ENCODE results near the gene RPP14. TPM values are rescaled to one million over a fixed set of nuclear protein-coding genes. Genes with fewer than 3 reads are reported as not detected.

Gene RPP14
- total and polyA plus RNA-seq, 2 of the 4 experiments (the other 2 are of a cell fraction), result 6.6 to 7.8 TPM

DNA sequence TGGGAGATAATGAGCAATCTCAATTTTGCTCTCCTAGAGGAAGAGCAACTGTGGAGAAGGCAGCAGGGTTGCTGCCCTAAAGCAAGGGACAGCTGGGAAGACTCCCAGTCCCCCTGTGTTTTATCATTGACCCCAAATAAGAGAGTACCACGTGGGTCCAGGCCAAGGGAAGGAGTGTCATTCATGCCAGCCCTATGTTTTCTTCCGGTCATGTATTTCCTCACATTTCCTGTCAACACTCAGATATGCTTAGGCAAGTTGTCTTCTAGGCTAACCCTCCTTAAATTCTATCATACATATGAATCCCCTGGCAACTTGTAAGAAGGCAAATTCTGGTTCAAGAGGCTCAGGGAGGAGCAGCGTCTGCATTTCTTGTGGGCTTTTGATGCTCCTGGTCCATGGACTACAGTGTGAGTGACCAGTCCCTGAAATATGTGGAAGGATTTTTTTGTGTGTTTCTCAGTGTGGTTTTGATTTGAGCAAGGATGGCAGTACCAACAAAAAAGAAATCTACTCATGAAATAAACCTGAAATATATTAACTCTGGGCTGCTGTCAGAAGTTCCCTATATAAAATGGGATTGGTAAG lies 31.9 kb upstream of the RPP14 start:
- peak overlapping the region; percentile 55 for H3K4ac ChIP-seq (ENCODE audit: low read depth, low read length)
- TF ChIP-seq SMC3 (IDR thresholded peaks at IDR 0.05; ENCODE audit: low read depth, low read length), result no peak
- no peak for TF ChIP-seq FOS (IDR thresholded peaks at IDR 0.05; ENCODE audit: low read depth, low read length)
- no peak for TF ChIP-seq MAFK (IDR thresholded peaks at IDR 0.05; ENCODE audit: low read depth, low read length)
- TF ChIP-seq, protein P1, sequence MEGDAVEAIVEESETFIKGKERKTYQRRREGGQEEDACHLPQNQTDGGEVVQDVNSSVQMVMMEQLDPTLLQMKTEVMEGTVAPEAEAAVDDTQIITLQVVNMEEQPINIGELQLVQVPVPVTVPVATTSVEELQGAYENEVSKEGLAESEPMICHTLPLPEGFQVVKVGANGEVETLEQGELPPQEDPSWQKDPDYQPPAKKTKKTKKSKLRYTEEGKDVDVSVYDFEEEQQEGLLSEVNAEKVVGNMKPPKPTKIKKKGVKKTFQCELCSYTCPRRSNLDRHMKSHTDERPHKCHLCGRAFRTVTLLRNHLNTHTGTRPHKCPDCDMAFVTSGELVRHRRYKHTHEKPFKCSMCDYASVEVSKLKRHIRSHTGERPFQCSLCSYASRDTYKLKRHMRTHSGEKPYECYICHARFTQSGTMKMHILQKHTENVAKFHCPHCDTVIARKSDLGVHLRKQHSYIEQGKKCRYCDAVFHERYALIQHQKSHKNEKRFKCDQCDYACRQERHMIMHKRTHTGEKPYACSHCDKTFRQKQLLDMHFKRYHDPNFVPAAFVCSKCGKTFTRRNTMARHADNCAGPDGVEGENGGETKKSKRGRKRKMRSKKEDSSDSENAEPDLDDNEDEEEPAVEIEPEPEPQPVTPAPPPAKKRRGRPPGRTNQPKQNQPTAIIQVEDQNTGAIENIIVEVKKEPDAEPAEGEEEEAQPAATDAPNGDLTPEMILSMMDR (conservative IDR thresholded peaks at IDR 0.05; ENCODE audit: low read depth, low read length), result no peak
- no peak for TF ChIP-seq RFX5 (IDR thresholded peaks at IDR 0.05; ENCODE audit: low read depth, low read length)
- TF ChIP-seq RCOR1 (IDR thresholded peaks at IDR 0.05; ENCODE audit: insufficient replicate concordance, low read length), result no peak
- no peak for TF ChIP-seq CHD1 (IDR thresholded peaks at IDR 0.05; ENCODE audit: low read depth, low read length)
- TF ChIP-seq MXI1 (IDR thresholded peaks at IDR 0.05; ENCODE audit: borderline replicate concordance, low read depth, low read length), result no peak
- no peak for TF ChIP-seq NFE2L2 (IDR thresholded peaks at IDR 0.05; ENCODE audit: low read depth, low read length)
- TF ChIP-seq MAZ (IDR thresholded peaks at IDR 0.05; ENCODE audit: borderline replicate concordance, low read depth, low read length), result no peak
- TF ChIP-seq ELK1 (IDR thresholded peaks at IDR 0.05; ENCODE audit: borderline replicate concordance, low read depth, low read length), result no peak
- no peak for TF ChIP-seq POLR2A (IDR thresholded peaks at IDR 0.05; ENCODE audit: low read depth, low read length)
- intact Hi-C loops (cut with micrococcal nuclease), result no loop called here
- peak overlapping the region in 1 of 2 experiments; percentile 28; a peak in 2 of 4 replicates for H4K8ac ChIP-seq (ENCODE audit: low read depth in 2 of 2, low read length in 2 of 2)
- no peaks in the 10 kb centered on the region for H4K20me1 ChIP-seq (ENCODE audit: insufficient read depth, low read length)
- peak overlapping the region; percentile 47 for H2AFZ ChIP-seq (replicated peaks; ENCODE audit: low read length, poor library complexity)
- no peak overlapping the region for H3K4me2 ChIP-seq (ENCODE audit: low read depth, low read length)
- H3K56ac ChIP-seq (ENCODE audit: extremely low read depth, insufficient read depth, low read length), result no peak overlapping the region
- H3K23ac ChIP-seq (ENCODE audit: low read depth, low read length), result peak overlapping the region; percentile 77; the same call in 1 of the 2 replicates
- H3K18ac ChIP-seq (ENCODE audit: low read depth, low read length), result peak overlapping the region; percentile 21; the same call in 1 of the 2 replicates
- no CpG with 5 or more reads among the region's 3 CpGs for WGBS, 2 experiments (ENCODE audit: extremely low coverage in 2 of 2, insufficient read length in 1 of 2)
- no peak overlapping the region for H4K5ac ChIP-seq (ENCODE audit: low read depth, low read length)
- ATAC-seq (ENCODE audit: low read depth) (peak; percentile 64), DNase-seq (peak; percentile 26)
- H3K79me1 ChIP-seq (ENCODE audit: low read depth in 1 of 2, low read length in 2 of 2), result no peaks in the 10 kb centered on the region; a peak in 1 of 4 replicates
- H3K4me3 ChIP-seq (ENCODE audit: insufficient read depth, low read depth, low read length), result no peak overlapping the region
- H3K14ac ChIP-seq (replicated peaks; ENCODE audit: low read depth, low read length), result peak overlapping the region; percentile 43
- H3K4me1 ChIP-seq (ENCODE audit: control insufficient read depth, insufficient read depth, low read length), result peaks cover 8% of the 10 kb centered on the region
- H3K27me3 ChIP-seq (ENCODE audit: control insufficient read depth, insufficient read depth, low read length), result no peaks in the 10 kb centered on the region
- H3K9ac ChIP-seq (ENCODE audit: low read depth, low read length), result no peak overlapping the region; the same call in 1 of the 2 replicates
- H2AK9ac ChIP-seq (replicated peaks; ENCODE audit: low read depth, low read length, poor library complexity), result no peak overlapping the region
- peak overlapping the region; percentile 59 for H2AK5ac ChIP-seq (ENCODE audit: low read depth, low read length)
- no peaks in the 10 kb centered on the region for H3K9me3 ChIP-seq (ENCODE audit: control insufficient read depth, insufficient read depth, low read length)
- POLR2A ChIA-PET (ENCODE audit: unreplicated experiment), result no interaction called here
- peak overlapping the region; percentile 60 for H2BK20ac ChIP-seq (ENCODE audit: low read depth, low read length)
- no peak overlapping the region for H3K27ac ChIP-seq (ENCODE audit: insufficient read depth, low read length)
- CTCF ChIA-PET, result no interaction called here
- in situ Hi-C loops (cut with MboI; ENCODE audit: low sequenced_read_pairs), result no loop called here
- no TSS peak for BruUV-seq (replicated peaks)
- H2BK15ac ChIP-seq (ENCODE audit: low read depth, low read length), result peak overlapping the region; percentile 62; the same call in 1 of the 3 replicates
- dilution Hi-C loops (cut with HindIII; ENCODE audit: low sequenced_read_pairs, unreplicated experiment), result no loop called here
- H3K9me1 ChIP-seq (ENCODE audit: insufficient read depth, low read length), result peaks cover 11% of the 10 kb centered on the region
- H2BK120ac ChIP-seq (ENCODE audit: low read depth, low read length), result peak overlapping the region; percentile 57
- H2BK5ac ChIP-seq (ENCODE audit: low read depth, low read length, poor library complexity, severe bottlenecking), result peak overlapping the region; percentile 40
- peaks cover 3% of the 10 kb centered on the region for H3K36me3 ChIP-seq (ENCODE audit: control insufficient read depth, insufficient read depth, low read length)
- H4K91ac ChIP-seq (ENCODE audit: insufficient read depth, low read depth, low read length), result no peak overlapping the region
